SU-DHL-6 (cell line): ENCODE measurements around the gene SLC37A2.

Experiments
- CTCF ChIP-seq: fragments of 200-600 bp; sonication (generic); IDR thresholded peaks from one replicate; pipeline ENCODE4 v1.5.1; 2017; ENCODE audit warnings: antibody characterized with exemption, mild to moderate bottlenecking, low read length, moderate library complexity; ENCODE audit not compliant: insufficient read depth, poor library complexity, severe bottlenecking
- EZH2phosphoT487 ChIP-seq: fragments of 200-600 bp; sonication (generic), shearing (Covaris generic); conservative IDR thresholded peaks from 2 replicates; pipeline ENCODE4 v1.6.1; 2018; ENCODE audit warnings: mild to moderate bottlenecking, antibody characterized with exemption, low read length, moderate library complexity, mixed read lengths

DNA sequence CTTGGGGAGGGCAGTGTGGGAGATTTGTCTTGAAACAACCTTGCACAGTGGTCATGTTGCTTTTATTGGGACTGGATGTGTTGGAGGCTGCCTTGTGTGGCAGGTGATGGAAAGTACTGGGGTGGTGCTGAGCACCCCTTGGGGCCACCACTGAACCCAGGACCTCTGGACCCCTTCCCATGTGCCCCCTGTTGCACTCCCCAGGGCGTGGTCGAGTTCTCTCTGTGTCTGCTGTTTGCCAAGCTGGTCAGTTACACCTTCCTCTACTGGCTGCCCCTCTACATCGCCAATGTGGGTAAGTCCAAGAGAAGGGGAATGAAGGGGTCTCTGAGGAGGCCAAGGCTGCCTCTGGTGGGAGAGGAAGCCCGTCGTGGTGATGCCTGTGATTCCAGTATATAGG is 18.9 kb downstream of the SLC37A2 start:
- TF ChIP-seq CTCF: no peak
- TF ChIP-seq EZH2phosphoT487: no peak
